K562 (cell line): Measurements from ENCODE around the gene TEAD4. TPM values are rescaled to one million over a fixed set of nuclear protein-coding genes. Genes with fewer than 3 reads are reported as not detected.

Source experiments
- ATAC-seq: fragments of 200-7000 bp; cut with Tn5 transposase; 3 replicates; pipeline ENCODE4 v1.9.1; 2020; ENCODE audit warnings: moderate library complexity
- BruUV-seq: library from RNA; stranded (reverse); fragments of 400-500 nt; replicated peaks from 2 replicates; lab custom pipeline; 2021; lab: Mats Ljungman, UMichigan
- CTCF ChIA-PET: fragments of 300-600 bp; formaldehyde crosslinking; extraction: SDS; loops from one replicate; lab custom pipeline; 2021; ENCODE audit warnings: low intra/inter-chr PET ratio; lab: Yijun Ruan, JAX
- POLR2A ChIA-PET: fragments of 300-600, 350-650 bp; sonication (Branson Sonifier 250); formaldehyde crosslinking; extraction: SDS; loops from one replicate; lab custom pipeline; 2021; ENCODE audit warnings: antibody characterized with exemption, inconsistent platforms; lab: Yijun Ruan, JAX
- DNase-seq, 4 experiments: peaks; one replicate each; pipeline versions ENCODE4 v3.0.0 to v3.0.0-alpha.2; 2011 to 2018; ENCODE audit warnings: low spot score in 3 of 4, mixed read lengths in 3 of 4; ENCODE audit errors: extremely low read depth in 1 of 4
- FAIRE-seq: peaks from 2 replicates; lab custom pipeline; 2011; peaks lifted over from hg19 to GRCh38; lab: Jason Lieb, UNC
- H2AFZ ChIP-seq: 2 replicates; pipeline ENCODE4 v1.6.0; 2011; ENCODE audit warnings: low read depth, low read length, control low read depth, inconsistent platforms
- H3K27ac ChIP-seq: fragments of 200-600 bp; 3 replicates; pipeline ENCODE4 v1.8.0; 2011; ENCODE audit warnings: low read depth, mild to moderate bottlenecking, control low read depth, inconsistent platforms, low read length, moderate library complexity, mixed read lengths; ENCODE audit errors: extremely low read depth
- H3K27me3 ChIP-seq, 2 experiments: fragments of 300-600 bp in 1 of 2; 2 replicates in 1 of 2; 3 replicates in 1 of 2; pipeline versions ENCODE4 v1.6.0 to v1.8.0; 2011; ENCODE audit warnings: inconsistent platforms in 2 of 2, low read length in 2 of 2, mild to moderate bottlenecking in 1 of 2, mixed read lengths in 1 of 2, moderate library complexity in 1 of 2; ENCODE audit not compliant: control insufficient read depth in 2 of 2, insufficient read depth in 2 of 2
- H3K36me3 ChIP-seq: fragments of 300-600 bp; 3 replicates; pipeline ENCODE4 v1.8.0; 2011; ENCODE audit warnings: mild to moderate bottlenecking, low read length, inconsistent platforms; ENCODE audit not compliant: control insufficient read depth, insufficient read depth
- H3K4me1 ChIP-seq, 2 experiments: fragments of 200-600 bp in 1 of 2; replicated peaks in 1 of 2; 2 replicates in 1 of 2; 3 replicates in 1 of 2; pipeline versions ENCODE4 v1.5.1 to v1.8.0; 2011; ENCODE audit warnings: inconsistent platforms in 2 of 2, low read length in 2 of 2, mild to moderate bottlenecking in 1 of 2, mixed read lengths in 1 of 2, moderate library complexity in 1 of 2; ENCODE audit not compliant: control insufficient read depth in 2 of 2, insufficient read depth in 2 of 2
- H3K4me2 ChIP-seq: 2 replicates; pipeline ENCODE4 v1.6.1; 2011; ENCODE audit warnings: low read length, control low read depth, inconsistent platforms, mixed read lengths; ENCODE audit not compliant: insufficient read depth
- H3K4me3 ChIP-seq: fragments of 200-600 bp; sonication (generic), shearing (Covaris generic); 2 replicates; pipeline ENCODE4 v1.5.1; 2016; ENCODE audit warnings: control low read depth, inconsistent platforms
- H3K79me2 ChIP-seq: fragments of 200-600 bp; 3 replicates; pipeline ENCODE4 v1.8.0; 2011; ENCODE audit warnings: low read length, inconsistent platforms; ENCODE audit not compliant: control insufficient read depth, insufficient read depth
- H3K9ac ChIP-seq, 2 experiments: 2 replicates each; pipeline versions ENCODE4 v1.6.0 to v1.6.1; 2011; ENCODE audit warnings: low read depth in 2 of 2, low read length in 2 of 2, control low read depth in 1 of 2, inconsistent platforms in 1 of 2, mild to moderate bottlenecking in 1 of 2, mixed read lengths in 1 of 2; ENCODE audit not compliant: insufficient read depth in 1 of 2
- H3K9me1 ChIP-seq: one replicate; pipeline ENCODE4 v1.6.0; 2011; ENCODE audit warnings: inconsistent platforms, mild to moderate bottlenecking, low read length, moderate library complexity; ENCODE audit not compliant: control insufficient read depth, insufficient read depth
- H3K9me3 ChIP-seq: replicated peaks from 2 replicates; pipeline ENCODE4 v1.5.1; 2011; ENCODE audit warnings: low read depth, low read length, inconsistent platforms; ENCODE audit not compliant: control insufficient read depth, insufficient read depth
- H4K20me1 ChIP-seq: replicated peaks from 2 replicates; pipeline ENCODE4 v1.6.1; 2011; ENCODE audit warnings: low read length, inconsistent platforms, mixed read lengths; ENCODE audit not compliant: control insufficient read depth, insufficient read depth
- CBX2 ChIP-seq: fragments of 200-600 bp; sonication (generic); IDR thresholded peaks from one replicate; pipeline ENCODE4 v1.6.1; 2012; ENCODE audit warnings: mild to moderate bottlenecking, low read length, inconsistent platforms; ENCODE audit not compliant: insufficient read depth, poor library complexity, severe bottlenecking
- COPS2 ChIP-seq: fragments of 450-650 bp; conservative IDR thresholded peaks from 2 replicates; pipeline ENCODE4 v1.6.1; 2016; ENCODE audit warnings: mild to moderate bottlenecking, moderate library complexity
- KLF13 ChIP-seq: fragments of 450-650 bp; IDR thresholded peaks from 2 replicates; pipeline ENCODE4 v1.6.1; 2016; ENCODE audit warnings: missing genetic modification characterization, low read depth, mild to moderate bottlenecking, missing compliant biosample characterization, moderate library complexity, borderline replicate concordance
- RAD21 ChIP-seq, 2 experiments: fragments of 250-450 bp in 1 of 2; fragments of 450-650 bp in 1 of 2; sonication (Bioruptor Pico) in 1 of 2; formaldehyde crosslinking in 1 of 2; IDR thresholded peaks in 1 of 2; conservative IDR thresholded peaks in 1 of 2; 2 replicates each; pipeline versions ENCODE4 v1.4.0 to v1.8.0; 2020 to 2022; ENCODE audit warnings: mild to moderate bottlenecking in 2 of 2, moderate library complexity in 1 of 2
- SLC30A9 ChIP-seq: fragments of 250-450 bp; sonication (Bioruptor Pico); IDR thresholded peaks from 2 replicates; pipeline ENCODE4 v1.8.0; 2022; ENCODE audit warnings: mild to moderate bottlenecking, moderate library complexity
- TCFL5 ChIP-seq: fragments of 250-450 bp; sonication (Bioruptor Pico); conservative IDR thresholded peaks from 2 replicates; pipeline ENCODE4 v1.6.1; 2021; ENCODE audit warnings: mild to moderate bottlenecking, moderate library complexity, matching md5 sums
- WGBS: fragments of 100-300 bp; shearing (Covaris generic); methylation state at CpG from one replicate; pipeline ENCODE4 v1.1.6; 2016; ENCODE audit warnings: low coverage, mixed read lengths; ENCODE audit not compliant: insufficient coverage; ENCODE audit errors: missing lambda C conversion rate; 5-methylcytosine and 5-hydroxymethylcytosine counted together
- in situ Hi-C: fragments of 300-500 bp; cut with MboI; formaldehyde crosslinking; loops from 4 replicates; pipeline ENCODE4 v1.15.0; 2018; ENCODE audit warnings: inconsistent platforms, mixed read lengths
- intact Hi-C: fragments of 100-400 bp; cut with micrococcal nuclease; formaldehyde crosslinking; loops from 2 replicates; pipeline ENCODE4 v1.14.2; 2022
- polyA plus RNA-seq, 8 experiments: library from polyadenylated mRNA; depleted of rRNA in 4 of 8; stranded (reverse) in 5 of 8; unstranded in 3 of 8; fragments of >200 nt; fragmentation: Nextera tagmentation in 2 of 8; fragmentation: Illumina TruSeq in 1 of 8; extraction: Ambion mirVana in 2 of 8; extraction: Trizol in 1 of 8; gene quantifications; 2 replicates each; pipeline versions ENCODE4 v1.2.1 to v1.2.3, GENCODE V29; 2011 to 2014; ENCODE audit warnings: inconsistent platforms in 1 of 8, missing spikeins in 1 of 8
- total RNA-seq, 7 experiments: library from RNA; depleted of rRNA in 6 of 7; stranded (reverse); fragments of >200 nt in 6 of 7; fragmentation: Illumina TruSeq in 2 of 7; extraction: Trizol in 2 of 7; gene quantifications; 2 replicates each; pipeline versions ENCODE4 v1.2.1 to v1.2.3, GENCODE V29; 2011 to 2021; ENCODE audit warnings: low replicate concordance in 1 of 7

Gene TEAD4
- total and polyA plus RNA-seq, 9 of the 15 experiments (the other 6 are each of a cell fraction or from before 2014, with no cell fraction given) = 0.82 to 40.0 (median 17.0) TPM

- no peak overlapping the region for H3K27ac ChIP-seq
- FAIRE-seq (no peak), ATAC-seq (no peak), DNase-seq (no peak)
- H3K9me1 ChIP-seq = no peaks in the 10 kb centered on the region
- 78% methylated on average over 2 of the region's 2 CpGs for WGBS
- POLR2A ChIA-PET = interaction anchor here (0.7 kb wide), 1 partner anchor 19 kb away, joined by 3 read pairs; no protein-coding TSS in a partner anchor
- no peak overlapping the region for H3K9ac ChIP-seq
- H3K79me2 ChIP-seq = no peaks in the 10 kb centered on the region
- BruUV-seq = no TSS peak
- intact Hi-C loops (no loop called here), in situ Hi-C loops (no loop called here)
- CTCF ChIA-PET = no interaction called here
- no peaks in the 10 kb centered on the region for H3K4me1 ChIP-seq
- H3K27me3 ChIP-seq = no peaks in the 10 kb centered on the region
- no peak overlapping the region for H3K4me3 ChIP-seq
- H4K20me1 ChIP-seq = no peaks in the 10 kb centered on the region
- TF ChIP-seq SLC30A9 (CRISPR knock-in tag) (no peak), RAD21 (CRISPR knock-in tag; conservative IDR thresholded peaks at IDR 0.05 in 1 of 2, IDR thresholded peaks at IDR 0.05 in 1 of 2) (no peak), COPS2 (no peak), TCFL5 (no peak), CBX2 (no peak)
- H2AFZ ChIP-seq = no peak overlapping the region
- no peak overlapping the region for H3K4me2 ChIP-seq
- H3K36me3 ChIP-seq = peaks cover 16% of the 10 kb centered on the region; the same call in 1 of the 3 replicates
- no peaks in the 10 kb centered on the region for H3K9me3 ChIP-seq
Measured at GRCh38 chr12:2922329-2922728, 36.9 kb upstream of the TEAD4 start.

- in situ Hi-C loops (no loop called here), intact Hi-C loops (no loop called here)
- BruUV-seq = no TSS peak
- Histone ChIP-seq H3K79me2 (no peaks in the 10 kb centered on the region), H3K4me1 (no peaks in the 10 kb centered on the region), H2AFZ (no peak overlapping the region), H3K27me3 (no peaks in the 10 kb centered on the region), H3K36me3 (peaks cover 16% of the 10 kb centered on the region; the same call in 1 of the 3 replicates), H3K9me1 (no peaks in the 10 kb centered on the region), H3K9ac (no peak overlapping the region), H3K9me3 (no peaks in the 10 kb centered on the region), H3K4me3 (no peak overlapping the region), H4K20me1 (no peaks in the 10 kb centered on the region), H3K4me2 (no peak overlapping the region), H3K27ac (no peak overlapping the region)
- POLR2A ChIA-PET = interaction anchor here (0.6 to 0.7 kb wide), 2 partner anchors 8 to 9 kb away, joined by 3 read pairs; no protein-coding TSS in a partner anchor
- 95% methylated on average over 8 of the region's 9 CpGs for WGBS
- CTCF ChIA-PET = no interaction called here
- ATAC-seq = no peak
- TF ChIP-seq KLF13 (tag) = no peak
- DNase-seq = no peak
- no peak for FAIRE-seq
Measured at GRCh38 chr12:2923057-2923456, 36.1 kb upstream of the TEAD4 start.
